AG10803 (cell line): ENCODE results near the gene DNAJC7.

Source experiments
- DNase-seq: peaks from one replicate; pipeline ENCODE4 v3.0.0; 2010; ENCODE audit warnings: low read depth
- H3K4me3 ChIP-seq: 2 replicates; pipeline ENCODE4 v1.5.1; 2011; ENCODE audit warnings: mild to moderate bottlenecking, low read length, control low read depth
- TF ChIP-seq, protein P1 (sequence below): conservative IDR thresholded peaks from 2 replicates; pipeline ENCODE4 v1.5.1; 2011; ENCODE audit warnings: mild to moderate bottlenecking, low read length, control low read depth, inconsistent platforms

The DNAJC7 gene

DNA sequence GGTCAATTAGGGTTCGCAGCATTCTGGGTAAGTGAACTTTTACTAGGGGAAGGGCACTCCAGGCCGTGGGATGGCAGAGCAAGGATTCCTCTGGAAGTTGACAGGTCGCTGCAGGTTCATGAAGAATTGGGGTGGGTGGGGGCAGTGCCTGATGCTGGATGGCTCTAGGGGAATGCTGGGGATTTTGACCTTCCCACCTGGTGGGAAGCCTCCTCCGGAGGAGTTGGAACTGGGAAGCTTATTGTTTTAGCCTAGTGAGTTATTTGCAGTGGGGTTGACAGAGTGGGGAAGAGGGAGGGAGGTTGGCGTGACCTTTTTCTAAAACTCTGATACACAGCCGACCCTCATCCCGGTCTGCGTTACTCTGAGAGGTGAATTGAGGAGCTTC lies 33.8 kb upstream of the DNAJC7 start:
- no peak overlapping the region; the same call in none of the 2 replicates for H3K4me3 ChIP-seq
- no peak for DNase-seq
- TF ChIP-seq, protein P1, sequence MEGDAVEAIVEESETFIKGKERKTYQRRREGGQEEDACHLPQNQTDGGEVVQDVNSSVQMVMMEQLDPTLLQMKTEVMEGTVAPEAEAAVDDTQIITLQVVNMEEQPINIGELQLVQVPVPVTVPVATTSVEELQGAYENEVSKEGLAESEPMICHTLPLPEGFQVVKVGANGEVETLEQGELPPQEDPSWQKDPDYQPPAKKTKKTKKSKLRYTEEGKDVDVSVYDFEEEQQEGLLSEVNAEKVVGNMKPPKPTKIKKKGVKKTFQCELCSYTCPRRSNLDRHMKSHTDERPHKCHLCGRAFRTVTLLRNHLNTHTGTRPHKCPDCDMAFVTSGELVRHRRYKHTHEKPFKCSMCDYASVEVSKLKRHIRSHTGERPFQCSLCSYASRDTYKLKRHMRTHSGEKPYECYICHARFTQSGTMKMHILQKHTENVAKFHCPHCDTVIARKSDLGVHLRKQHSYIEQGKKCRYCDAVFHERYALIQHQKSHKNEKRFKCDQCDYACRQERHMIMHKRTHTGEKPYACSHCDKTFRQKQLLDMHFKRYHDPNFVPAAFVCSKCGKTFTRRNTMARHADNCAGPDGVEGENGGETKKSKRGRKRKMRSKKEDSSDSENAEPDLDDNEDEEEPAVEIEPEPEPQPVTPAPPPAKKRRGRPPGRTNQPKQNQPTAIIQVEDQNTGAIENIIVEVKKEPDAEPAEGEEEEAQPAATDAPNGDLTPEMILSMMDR: no peak

DNA sequence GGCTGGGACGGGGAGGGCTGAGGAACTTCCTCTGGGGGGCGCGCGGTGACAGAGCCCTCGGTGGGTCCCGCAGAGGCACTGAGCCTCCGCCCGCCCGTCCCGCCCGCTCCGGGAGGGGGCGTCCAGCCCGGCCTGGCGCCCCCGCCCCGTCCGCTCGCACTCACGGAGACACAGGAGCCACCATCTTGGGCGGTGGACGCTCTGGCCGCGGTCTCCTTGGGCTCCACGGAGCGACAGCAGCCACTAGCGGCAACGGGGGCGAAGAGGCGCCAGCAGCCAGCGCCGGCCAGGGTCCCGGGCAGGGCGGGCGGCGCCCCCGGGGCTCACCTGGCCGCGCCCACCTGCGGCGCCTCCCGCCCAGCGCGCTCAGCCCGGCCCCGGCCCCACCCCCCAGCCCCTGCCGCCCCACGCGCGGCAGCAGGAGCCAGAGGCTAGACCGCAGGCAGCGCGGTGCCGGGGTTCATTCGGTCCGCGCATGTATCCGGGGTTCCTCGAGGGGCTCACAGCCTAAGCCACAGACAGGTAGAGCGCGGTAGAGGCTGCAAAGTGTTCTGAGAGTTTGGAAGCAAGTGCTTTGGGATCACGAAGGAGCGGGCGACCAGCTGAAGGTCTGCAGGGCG lies 33.3 kb upstream of the DNAJC7 start, which contains the start of gene C17orf113:
C17orf113 (minus strand) TSS at position 209 of the 620 bp plus-strand sequence. CDS start 7,225 bp downstream, outside the sequence.
- DNase-seq: peak; percentile 21
- peak within 1 kb of the TSS; percentile 46 for H3K4me3 ChIP-seq
- TF ChIP-seq, protein P1: no peak

DNA sequence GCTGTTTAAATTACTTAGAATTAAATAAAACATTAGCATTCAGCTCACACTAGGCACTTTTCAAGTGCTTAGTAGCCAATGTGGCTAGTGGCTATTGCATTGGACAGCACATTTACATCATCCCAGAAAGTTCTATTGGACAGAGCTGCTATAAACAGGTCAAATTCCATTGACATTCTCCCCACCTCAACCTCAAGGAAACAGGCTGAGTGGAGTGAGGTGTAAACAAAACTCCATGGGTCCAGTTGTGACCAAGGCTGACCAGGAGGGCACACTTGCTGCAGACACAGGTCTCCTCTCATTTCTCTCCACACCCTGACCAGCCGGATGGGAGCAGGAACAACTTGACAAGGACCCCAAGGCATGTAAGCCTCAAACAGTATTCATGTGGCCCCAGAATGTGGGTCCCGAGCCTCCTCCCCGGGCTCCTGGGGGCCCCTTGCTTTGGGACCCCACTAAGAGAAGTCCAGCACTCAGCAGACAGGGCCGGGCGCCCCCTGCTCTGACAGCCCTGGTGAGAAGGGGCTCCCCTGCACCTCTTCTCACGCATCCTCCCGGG lies 32.7 kb upstream of the DNAJC7 start:
- DNase-seq: no peak
- TF ChIP-seq, protein P1: no peak
- peak overlapping the region; percentile 46 for H3K4me3 ChIP-seq

DNA sequence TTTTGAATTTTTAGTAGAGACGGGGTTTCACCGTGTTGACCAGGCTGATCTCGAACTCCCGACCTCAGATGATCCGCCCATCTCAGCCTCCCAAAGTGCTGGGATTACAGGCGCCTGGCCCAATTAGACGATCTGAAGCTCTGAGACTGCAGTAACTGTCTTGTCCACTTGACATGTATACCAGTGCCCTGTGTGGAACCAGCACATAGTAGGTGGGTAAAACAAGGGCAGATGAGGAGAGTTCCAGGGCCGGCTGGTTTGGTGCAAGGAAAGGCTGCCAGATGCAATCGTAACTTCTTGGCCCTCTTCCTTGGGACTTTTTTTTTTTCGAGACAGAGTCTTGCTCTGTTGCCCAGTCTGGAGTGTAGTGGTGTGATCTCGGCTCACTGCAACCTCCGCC lies 30.1 kb upstream of the DNAJC7 start:
- no peak overlapping the region for H3K4me3 ChIP-seq
- no peak for DNase-seq
- TF ChIP-seq, protein P1: no peak

DNA sequence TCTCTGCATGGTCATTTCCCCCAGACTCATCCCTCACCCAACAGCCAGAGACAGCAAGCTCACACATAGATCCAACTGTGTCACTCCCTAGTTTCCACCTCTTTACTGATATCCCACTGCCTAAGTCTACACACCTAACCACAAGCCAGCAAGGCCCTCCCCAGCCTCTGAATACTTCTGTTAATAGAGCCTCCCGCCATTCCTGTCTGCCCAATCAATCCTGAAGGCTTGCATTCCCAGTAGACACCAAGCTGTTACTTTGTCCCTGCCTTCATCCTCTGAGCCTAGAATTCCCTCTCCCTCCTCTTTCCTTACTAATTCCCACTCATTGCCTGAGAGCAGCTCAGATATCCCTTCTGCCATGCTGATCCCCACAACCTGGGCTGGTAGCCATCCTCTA lies 28.5 kb upstream of the DNAJC7 start:
- H3K4me3 ChIP-seq: no peak overlapping the region
- DNase-seq: no peak
- TF ChIP-seq, protein P1: no peak

DNA sequence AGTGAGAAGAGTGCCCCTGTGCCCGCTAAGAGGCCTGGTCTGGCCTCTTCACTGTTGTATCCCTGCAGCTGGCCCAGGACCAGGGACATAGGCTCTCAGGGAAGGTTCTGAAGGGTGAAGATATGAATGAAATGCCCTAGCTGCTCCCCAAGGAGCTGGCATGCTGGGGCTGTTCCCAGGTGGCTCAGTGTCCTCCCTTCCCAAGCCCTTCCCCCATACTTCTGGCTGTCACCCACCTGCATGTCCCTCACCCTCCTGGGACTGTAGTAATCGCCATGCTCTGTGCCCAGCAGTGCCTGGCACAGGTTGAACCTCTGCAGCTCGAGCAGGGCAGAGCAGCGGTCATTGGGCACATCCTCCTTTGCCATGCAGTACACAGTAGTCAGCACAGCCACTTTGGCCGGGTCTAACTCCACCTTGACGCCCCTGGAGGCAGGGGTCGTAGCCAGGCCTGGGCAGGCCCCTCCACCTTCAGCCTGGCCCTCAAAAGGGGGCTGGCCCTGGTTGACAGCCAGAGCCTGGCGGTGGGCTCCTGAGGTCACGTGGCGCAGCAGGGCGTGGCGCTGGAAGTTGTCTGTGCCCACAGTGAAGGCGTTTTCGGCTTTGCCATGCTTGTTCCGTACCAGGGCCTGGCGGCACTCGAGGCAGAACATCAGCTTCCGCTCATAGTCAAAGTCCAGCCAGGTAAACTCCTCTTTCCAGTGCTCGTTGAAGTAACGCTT lies 25.5 kb upstream of the DNAJC7 start:
- TF ChIP-seq, protein P1: no peak

DNA sequence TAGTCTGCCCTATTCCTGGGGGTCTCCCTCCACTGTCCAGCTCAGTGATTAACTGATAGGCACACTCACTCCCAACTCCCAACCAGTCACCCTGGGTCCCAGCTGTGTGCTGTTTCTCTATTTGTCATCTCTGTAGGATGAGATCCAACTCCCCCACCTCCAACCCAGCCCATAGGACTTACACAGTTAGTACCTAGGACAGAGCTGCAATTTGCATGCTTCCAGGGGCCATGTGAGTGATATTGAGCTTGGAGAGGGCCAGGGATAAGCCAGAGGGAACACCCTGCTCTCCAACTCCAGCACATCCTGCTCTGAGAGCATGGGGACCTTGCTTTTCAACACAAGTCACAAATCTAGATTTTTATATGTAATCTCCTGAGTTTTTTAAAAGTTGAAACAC lies 24.4 kb upstream of the DNAJC7 start:
- TF ChIP-seq, protein P1: no peak
- H3K4me3 ChIP-seq: no peak overlapping the region
- no peak for DNase-seq

More for the DNA sequence above, 25.5 kb upstream of the DNAJC7 start:
- H3K4me3 ChIP-seq: no peak overlapping the region
- no peak for DNase-seq
